HG03159 (cell line): ENCODE data around the gene UROD.

Experiments used
- ATAC-seq: cut with Tn5 transposase; IDR thresholded peaks from one replicate; pipeline ENCODE4 v1.9.1; 2021; ENCODE audit warnings: mild to moderate bottlenecking, moderate library complexity; ENCODE audit not compliant: unreplicated experiment

UROD gene

DNA sequence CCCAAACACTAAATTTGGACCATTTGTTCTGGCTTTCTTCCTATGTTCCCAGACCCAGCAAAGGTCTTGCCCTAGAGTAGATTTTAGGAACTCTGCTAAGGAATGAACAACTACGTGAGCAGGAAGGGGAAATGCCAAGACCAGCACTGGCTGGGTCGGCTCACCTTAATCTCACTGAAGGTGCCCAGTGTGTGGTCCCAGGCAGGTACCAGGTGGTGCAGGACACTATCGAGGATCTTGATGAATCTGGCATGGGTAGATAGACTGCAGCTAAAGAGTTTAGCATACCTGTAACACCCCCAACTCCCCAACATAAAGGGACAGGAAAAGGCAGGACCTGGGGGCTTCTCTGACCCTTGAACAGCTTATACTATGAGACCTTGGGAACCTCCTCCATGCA, 4.0 kb upstream of the UROD start:
- no peak for ATAC-seq

DNA sequence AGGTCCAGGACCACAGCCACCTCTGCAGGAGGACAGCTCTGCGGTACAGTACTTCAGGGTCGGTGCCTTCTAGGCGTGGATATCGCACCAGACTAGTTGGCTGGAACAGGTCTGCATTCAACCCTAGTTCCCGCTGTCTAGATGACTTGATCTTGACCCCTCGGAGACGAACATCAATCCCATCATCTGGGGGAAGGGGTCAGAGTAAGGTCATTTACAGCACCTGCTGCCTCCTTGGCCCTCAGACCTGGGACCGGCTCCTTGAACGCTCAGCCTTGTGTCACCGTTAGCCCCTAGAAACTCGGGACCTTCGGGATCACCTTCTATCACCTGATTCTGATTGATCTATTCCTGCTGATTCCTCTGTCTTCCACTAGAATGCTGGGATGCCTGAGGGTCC, 3.5 kb upstream of the UROD start:
- no peak for ATAC-seq

DNA sequence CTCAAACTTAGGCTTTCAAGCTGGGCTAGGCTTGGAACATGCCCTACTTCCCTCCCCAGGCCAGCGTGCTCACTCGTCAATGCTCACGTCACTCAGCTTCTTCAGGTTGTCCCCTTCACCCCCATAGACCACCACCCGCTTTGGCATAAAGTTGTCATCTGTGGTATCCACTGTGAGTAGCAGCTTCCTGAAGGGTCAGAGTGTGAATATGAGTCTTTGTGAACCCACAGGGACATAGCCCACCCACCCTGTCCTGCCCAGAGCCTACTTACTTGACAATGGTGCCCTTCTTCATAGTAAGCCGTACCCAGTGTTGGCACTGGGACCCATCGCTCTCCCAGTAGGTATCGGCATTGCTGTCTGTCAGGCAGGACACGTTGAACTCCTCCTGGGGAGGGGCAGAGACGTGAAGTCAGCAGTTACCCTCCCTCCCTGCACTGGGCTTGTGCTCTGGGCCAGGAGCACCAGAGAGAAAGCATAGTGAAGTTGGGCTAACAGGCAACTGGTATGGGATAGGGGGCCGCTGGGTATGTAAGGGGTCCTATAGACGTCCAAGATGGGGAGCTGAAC, 2.7 kb upstream of the UROD start:
- no peak for ATAC-seq

DNA sequence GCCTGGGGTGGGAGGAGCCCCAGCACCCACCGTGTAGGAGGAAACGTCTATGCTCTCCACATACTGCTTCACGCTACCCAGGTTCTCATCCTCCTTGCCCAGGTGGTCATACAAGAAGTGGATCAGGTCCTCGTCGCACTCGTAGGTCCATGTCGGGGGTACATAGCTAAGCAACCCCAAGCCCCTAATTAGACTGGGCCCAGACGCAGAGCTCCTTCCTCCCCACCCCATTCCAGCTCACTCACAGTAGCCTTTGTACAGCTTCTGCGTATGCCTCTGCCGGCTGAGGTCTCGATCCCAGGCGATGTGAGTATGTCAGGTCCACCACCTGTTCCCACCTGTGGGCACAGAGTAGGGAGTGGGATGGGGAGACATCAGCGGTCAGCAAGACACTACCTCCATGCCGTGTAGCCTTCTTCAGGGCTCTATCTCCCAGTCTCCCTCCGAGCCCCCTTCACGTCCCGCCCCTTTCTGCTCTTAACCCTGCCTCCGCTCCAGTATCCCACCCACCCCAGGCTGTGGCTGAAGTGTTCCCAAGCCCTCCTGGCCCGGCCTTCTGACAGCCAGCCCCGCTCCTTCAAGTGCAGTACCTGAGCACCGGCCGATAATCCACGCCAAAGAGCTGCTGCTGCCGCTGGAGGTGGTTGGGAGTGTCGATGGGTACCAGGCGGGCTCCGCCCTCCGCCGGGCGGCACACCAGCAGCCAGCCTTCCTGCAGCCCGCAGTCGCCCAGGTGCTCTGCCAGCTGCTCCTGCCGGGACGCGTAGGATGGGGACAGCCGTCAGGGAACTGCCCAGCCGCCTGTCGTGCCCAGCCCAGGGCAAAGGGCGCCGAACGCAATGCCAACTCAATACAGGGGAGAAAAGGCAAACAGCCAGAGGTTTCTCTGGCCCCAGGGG, 1.8 kb upstream of the UROD start:
- ATAC-seq = no peak

DNA sequence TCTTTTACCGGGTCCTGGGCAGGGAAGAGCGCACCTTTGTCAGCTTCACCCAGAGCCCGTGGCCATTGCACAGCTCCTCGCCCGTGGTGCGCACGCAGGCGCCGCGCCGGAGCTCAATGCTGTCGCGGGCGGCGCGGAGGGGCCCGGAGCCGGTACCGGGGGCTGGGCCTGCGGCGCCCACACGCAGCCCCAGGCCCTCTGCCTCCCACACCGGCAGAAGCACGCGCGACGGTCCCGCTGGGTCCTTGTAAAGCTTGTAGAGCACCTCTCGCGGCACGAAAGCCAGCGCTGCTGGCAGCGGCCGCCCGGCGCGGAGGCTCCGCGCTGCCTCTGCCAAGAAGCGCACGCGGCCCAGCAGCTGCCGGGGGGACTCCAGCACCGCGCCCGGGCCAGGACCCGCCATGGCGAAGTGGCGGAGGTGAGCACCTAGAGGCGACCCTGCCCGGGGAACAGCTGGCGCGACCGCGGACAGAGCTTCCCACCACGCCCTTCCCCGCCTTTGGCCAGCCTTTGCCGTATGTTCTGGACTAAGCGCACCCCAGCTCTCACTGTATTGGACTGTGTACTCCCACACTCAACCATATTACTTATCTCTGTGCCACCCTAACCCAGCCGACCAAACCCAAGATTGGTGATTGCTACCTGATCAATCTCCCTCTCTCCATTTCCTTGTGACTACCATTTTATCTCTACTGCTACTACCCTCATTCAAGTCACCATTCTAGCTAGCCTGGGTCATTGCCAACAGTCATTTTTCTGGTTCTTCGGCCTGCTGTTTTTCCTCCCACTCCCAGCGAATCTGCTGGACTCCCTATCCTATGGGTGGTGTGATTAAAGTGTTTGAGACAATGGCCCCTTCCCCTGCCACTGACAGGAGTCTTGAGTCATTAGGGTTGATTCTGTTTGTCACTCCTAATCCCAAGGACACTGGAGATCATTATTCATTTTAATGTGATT, 921 bp upstream of the UROD start, which contains the start of gene HECTD3:
TSS of gene HECTD3 (minus strand) at position 470 of the 957 bp plus-strand sequence. CDS start at position 403, 67 bp downstream.
- peak; percentile 59 for ATAC-seq

DNA sequence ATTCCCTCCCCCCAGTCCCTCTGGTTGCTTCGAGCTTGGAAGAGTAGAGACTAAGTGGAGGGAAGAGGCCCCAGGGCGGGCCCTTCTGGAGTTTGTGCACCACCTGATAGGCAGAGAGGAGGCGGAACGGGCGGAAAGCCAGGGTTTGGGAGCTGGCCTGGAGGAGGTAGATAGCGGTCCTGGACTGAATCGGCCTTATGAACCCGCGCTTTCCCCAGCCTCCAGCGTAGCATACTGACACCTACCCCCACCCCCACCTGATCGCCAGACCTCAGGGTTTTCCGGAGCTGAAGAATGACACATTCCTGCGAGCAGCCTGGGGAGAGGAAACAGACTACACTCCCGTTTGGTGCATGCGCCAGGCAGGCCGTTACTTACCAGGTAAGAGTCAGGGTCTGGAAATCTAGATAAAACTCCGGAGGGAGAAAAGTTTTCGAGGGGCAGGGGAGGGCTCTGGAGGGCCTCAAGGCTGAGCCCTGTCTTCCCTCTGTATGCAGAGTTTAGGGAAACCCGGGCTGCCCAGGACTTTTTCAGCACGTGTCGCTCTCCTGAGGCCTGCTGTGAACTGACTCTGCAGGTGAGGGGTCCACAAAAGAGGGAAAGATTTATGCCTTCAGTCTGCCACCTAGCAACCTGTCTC, 705 bp downstream of the UROD start:
- no peak for ATAC-seq

DNA sequence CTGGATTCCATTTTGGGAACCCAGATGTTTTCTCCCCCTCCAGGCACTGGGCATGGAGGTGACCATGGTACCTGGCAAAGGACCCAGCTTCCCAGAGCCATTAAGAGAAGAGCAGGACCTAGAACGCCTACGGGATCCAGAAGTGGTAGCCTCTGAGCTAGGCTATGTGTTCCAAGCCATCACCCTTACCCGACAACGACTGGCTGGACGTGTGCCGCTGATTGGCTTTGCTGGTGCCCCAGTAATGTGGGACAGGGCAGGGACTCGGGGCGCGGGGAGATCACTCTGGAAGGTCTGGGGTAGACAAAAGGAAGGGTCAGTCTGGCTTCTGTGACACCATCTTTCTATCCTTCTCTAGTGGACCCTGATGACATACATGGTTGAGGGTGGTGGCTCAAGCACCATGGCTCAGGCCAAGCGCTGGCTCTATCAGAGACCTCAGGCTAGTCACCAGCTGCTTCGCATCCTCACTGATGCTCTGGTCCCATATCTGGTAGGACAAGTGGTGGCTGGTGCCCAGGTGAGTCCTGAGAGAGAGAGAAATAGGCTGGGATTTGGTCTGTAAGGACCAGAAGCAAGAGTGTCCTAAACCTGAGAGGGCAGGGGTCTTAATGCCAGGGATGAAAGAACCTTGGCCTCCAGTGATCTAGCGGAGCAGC, 1.6 kb downstream of the UROD start:
- no peak for ATAC-seq

DNA sequence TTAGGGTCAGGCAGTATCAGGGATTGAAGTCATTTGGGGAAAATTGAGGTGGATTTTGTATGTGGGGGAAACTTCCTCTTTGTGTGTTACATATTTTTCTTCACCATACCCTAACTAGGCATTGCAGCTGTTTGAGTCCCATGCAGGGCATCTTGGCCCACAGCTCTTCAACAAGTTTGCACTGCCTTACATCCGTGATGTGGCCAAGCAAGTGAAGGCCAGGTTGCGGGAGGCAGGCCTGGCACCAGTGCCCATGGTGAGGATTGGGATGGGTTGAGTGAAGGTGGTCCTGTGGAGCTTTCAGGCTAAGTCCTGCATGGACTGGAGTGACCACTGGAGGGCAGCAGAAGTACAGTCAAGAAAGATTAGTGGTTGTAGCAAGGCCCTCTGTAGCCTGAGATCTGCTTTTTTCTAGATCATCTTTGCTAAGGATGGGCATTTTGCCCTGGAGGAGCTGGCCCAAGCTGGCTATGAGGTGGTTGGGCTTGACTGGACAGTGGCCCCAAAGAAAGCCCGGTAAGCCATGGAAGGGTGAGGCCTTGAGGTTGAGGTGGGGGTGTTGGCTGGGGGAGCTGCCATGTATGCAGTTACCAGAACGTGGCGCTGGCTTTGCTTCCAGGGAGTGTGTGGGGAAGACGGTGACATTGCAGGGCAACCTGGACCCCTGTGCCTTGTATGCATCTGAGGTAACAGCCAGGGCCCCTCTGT, 2.4 kb downstream of the UROD start:
- ATAC-seq = no peak

DNA sequence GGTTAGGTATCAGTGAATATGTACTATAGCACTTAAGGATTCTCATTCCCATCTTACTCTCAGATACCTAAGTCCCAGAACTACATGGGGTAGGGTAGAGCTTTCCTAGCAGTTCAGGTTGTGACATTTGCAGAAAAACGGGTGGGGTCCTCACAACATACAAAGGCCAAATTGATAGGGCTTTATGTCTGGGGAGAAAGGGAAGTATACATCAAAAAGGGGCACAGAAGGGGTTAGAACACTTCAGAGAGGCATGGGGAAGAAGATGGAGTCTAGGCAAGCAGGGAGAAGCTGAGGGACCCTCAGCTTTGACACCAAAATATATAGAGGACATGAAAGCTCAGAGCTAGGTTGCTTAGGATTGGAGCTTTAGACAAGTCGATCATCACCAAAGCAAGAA, 3.6 kb downstream of the UROD start:
- ATAC-seq = no peak

DNA sequence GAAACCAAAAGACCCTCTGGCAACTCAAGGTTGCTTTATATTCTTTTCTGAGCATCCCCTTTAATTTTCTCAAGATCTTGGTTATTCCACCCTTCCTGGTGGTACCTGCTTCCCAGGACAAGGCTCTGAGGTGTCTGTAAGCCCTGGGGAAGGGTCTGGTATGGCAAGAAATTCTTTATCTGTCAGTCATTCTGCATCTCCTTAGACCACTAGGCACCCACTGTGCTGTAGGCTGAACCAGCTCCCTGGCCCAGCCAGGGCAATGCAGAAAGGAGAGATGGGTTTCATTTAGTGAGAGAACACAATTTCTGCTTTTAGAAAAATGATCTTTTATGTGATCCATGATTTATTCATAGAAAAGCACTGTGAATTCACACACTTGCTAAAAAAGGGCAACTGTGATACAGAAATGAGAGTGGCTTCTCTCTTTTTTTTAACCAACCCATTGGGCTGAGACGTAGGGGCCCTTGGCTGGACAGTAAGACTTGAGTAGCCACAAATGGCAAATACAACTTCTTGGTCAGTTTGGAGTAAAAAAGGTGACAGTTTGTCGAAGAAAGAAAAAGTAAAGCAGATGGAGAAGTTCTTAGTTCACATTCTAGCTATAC, 4.1 kb downstream of the UROD start:
- no peak for ATAC-seq

DNA sequence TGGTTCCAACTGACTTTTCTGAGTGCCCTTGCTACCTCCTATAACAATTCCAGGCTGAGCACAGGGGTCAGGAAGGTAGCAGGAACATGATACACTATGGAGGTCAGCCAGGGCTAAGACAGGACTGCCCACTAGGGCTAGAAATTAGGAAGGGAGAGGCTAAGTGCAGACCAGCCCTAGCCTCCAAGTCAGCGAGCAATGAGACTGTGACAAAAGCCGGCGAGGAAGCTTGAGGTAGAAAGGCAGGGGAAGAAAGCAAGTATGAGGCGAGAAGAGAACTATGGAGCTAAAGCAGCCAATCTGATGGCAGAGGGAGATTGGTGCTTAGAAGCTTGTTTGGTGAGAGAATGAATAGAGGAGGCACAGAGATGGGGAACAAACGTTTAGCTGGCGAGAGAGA, 4.7 kb downstream of the UROD start:
- no peak for ATAC-seq

DNA sequence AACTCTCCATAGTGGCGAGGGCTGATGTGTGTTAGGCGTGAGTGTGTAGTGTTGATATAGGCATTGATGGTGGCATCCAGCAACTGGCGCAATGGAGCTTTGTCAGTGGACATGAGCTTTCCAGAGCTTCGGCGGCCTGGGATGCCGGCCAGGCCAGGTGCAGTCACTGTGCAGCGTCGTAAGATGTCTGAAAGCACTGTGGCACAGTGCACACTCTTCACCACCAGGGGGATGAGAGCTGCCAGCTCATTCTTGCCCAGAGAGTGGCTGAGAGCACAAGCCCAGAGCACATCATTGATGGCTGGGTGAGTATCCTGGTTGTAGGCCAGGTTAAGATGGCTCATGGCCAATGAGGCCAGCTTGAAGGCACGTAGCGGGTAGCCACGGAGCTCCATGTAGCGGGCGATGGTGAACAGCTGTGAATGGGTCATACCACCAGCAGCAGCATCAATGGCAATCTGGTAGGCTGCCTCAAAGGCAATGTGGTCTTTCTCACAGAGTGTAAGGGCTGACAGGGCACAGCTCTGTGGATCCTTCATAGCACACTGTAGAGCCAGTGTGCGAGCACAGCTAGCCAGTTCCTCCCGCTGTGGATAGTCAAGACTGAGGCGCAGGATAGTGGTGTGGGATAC, 6.7 kb downstream of the UROD start:
- ATAC-seq = peak; percentile 66

DNA sequence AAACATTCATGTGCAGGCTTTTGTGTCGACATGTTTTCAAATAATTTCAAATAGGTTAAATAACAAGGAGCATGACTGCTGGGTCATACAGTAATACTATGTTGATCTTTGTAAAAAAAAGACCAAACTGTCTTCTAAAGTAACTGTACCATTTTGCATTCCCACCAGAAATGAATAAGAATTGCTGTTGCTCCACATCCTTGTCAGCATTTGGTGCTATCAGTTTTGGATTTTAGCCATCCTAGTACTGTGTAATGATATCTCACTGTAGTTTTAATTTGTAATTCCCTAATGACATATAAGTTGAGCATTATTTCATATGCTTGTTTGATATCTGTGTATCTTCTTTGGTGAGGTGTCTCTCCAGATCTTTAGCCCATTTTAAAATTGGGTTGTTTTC, 11.6 kb downstream of the UROD start:
- no peak for ATAC-seq

DNA sequence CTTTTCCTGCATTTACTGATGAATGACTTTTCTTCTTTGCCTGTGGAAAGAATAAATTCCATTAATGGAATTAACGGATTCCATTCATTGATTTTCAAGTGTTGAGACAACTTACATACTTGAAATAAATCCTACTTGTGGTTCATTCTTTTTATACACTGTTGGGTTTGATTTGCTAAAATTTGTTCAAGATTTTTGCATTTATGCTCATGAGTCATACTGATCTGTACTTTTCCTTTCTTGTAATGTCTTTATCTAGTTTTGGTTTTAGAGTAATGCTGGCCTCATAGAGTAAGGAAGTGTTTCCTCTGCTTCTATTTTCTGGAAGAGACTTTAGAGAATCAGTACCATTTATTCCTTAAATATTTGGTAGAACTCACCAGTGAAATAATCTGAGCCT, 14.4 kb downstream of the UROD start:
- no peak for ATAC-seq

DNA sequence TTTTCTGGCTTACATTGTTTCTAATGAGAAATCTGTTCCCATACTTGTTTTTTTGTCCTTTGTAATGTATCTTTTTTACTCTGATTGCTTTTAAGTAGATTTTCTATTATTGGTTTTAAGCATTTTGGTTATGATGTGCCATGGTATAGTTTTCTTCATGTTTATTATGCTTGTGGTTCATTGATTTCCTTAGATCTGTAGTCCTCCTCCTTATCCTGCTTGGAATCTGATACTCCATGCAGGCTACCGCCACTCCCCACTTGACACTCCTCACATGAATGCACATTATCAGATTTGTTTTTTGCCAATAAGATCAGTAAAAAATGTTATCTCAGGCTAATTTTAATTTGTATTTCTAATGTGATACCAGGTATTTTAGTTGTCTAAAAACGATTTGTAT, 20.8 kb downstream of the UROD start:
- no peak for ATAC-seq

DNA sequence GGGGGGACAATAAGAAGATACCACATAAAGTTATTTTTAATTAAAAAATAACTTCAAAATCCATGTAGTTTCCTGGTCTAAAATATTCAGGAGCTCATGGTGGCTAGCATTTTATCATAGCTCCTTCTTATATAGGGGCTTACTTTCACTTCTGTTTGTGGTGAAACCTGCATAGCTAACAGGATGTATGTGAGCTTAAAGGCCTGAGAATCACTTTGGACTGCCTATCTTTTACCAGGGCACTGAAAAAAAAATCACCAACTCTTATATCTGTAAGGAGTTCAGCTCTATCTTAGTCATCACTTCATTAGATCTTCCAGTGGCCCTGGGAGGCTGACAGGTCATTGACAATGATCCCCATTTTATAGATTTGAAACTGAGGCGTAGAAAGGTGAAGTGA, 21.3 kb downstream of the UROD start:
- no peak for ATAC-seq

DNA sequence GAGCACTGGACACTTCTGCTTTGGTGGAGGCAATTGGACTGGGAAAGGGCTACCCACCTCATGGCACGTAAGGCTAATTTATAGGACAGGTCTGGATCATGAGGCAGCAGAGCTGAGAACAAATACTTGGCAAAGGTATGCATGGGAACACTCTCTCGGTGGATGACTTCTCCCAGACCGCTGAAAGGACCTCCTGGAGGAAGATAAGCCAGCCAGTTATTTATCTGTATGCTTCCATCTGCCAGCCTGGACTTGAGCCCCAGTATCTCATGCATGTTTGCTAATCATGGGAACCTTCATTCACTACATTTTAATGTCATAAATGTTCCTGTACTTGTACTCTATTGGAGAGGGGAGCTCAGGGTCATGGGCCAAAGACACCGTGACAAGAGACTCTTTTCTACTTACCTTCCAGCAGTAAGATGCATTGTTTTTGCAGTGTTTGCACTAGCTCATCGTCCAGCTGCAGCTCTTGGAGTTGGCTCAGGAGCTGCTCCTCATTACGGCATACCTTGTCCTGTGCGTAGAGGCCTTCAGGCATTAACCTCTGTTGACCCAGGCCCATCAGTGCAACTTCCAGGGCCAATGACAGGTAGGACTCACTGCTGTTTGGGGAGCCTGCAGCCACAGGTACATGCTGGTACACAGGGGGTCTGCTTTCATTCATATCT, 23.7 kb downstream of the UROD start:
- ATAC-seq = no peak

DNA sequence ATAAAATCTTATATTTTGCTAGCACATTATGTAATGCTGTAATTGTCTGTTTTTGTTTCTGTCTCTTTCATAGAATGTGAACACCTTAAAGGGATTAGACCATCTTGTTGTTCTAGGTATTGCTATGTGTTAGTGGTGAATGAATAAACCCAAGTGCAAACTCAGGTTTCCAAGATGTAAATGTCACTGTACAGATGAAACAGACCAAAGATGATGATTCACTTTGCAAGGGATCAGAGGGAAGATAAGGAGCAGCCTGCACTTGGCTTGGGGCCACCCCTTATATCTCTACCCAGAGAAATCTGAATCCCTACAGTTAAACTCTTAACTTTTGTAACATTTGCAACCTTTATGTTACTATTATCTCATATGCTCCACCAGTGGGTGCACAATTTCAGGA, 25.4 kb downstream of the UROD start:
- ATAC-seq = no peak
